Right kidney (tissue), 1 donor: Measurements from ENCODE around the gene APOBEC3A.
"Not testable (repeated sequence)": the region's sequence is repeated elsewhere in the genome, so short reads cannot be mapped to it uniquely, and the experiment has no call there.

Experiments
- DNase-seq: peaks from one replicate; pipeline ENCODE4 v3.0.0-alpha.2; 2016

APOBEC3A gene

DNA sequence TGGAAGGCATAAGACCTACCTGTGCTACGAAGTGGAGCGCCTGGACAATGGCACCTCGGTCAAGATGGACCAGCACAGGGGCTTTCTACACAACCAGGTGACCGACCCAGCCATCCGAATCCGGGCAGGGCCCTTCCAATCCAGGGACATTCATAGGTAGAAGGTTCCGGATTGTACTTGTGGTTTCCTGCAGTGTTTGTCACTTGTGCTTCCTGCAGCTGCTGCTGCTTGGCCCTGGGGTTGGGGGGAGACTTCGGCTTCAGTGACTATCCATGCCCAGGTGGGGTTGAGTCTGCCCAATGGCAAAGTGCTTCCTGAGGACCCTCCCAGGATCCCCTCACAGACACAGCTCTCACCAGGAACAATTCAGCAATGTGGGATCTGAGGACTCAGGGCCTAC is 2.2 kb downstream of the APOBEC3A start:
- no peak for DNase-seq

DNA sequence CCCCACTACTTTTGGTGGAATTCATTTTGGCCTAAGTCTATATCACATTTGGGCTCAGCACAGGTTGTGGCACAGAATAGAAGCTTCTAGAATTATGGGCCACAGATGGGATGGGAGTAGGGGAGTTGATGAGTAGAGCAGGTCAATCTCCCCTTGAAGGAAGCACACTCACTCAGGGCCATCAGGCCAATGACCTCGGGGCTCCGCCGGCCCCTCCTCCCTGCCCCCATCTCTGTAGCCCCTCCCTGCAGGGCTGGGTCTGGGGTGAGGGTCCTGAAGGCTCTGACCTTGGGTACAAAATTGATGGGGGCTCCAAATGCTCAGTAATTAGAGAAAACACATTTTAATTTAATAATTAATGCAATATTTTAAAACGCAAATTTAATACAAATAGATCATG is 3.3 kb downstream of the APOBEC3A start:
- DNase-seq = not testable (repeated sequence)

DNA sequence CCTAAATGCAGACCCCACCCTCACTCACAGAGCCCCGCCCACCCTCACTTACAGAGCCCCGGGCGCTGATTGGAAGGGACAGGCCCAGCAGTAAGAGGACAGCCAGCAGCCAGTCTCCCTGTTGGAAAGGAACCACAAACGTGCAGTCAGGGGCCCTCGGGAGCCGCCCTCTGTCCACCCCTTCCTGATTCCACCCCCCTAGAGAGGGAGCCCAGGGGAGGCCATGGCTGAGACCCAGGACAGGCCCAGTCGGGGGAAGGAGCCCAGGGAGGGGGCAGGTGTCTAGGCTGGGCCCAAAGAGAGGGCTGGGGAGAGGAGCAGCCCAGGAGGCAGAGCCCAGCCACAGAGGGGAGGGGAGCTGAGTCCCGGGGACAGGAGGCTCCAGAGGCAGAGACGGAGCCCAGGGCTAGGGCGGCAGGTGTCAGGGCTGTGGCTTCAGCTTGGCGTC is 5.9 kb downstream of the APOBEC3A start:
- not testable (repeated sequence) for DNase-seq

DNA sequence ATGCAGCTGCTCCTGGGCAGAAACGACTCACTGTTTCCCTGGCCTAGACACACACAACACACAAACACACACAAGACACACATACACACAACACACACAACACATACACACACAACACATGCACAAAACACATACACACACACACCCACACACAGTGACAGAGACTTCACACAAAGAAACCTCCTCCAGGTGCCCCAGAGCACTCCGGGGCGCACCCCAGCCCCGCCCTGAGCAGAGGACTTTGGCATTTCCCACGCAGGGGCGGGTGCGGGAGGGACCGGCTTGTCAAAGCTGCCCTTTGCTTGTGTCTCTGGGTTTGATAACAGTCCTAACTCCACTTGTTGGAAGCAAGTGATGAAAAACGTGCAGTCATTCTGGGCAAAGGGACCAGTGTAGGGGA is 6.5 kb downstream of the APOBEC3A start:
- DNase-seq = no peak

DNA sequence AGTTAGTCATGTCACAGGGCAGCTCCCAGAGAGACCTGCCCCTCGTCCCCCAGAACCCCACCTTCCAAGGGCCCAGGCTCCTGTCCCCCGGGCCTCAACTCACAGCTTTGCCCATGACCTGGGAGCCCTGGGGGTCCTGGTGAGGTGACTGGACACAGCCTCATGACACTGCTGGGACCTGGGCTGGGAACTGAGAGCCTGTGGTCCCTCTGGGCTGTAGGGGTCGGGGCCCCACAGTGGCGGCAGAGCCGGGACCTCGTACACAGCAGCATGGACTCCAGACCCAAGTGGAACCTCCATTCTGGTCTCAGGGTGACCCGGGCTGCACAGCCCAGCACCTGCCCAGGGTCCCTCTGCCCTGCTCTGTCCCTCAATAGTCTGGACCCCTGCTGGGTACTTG is 6.9 kb downstream of the APOBEC3A start:
- DNase-seq = no peak

DNA sequence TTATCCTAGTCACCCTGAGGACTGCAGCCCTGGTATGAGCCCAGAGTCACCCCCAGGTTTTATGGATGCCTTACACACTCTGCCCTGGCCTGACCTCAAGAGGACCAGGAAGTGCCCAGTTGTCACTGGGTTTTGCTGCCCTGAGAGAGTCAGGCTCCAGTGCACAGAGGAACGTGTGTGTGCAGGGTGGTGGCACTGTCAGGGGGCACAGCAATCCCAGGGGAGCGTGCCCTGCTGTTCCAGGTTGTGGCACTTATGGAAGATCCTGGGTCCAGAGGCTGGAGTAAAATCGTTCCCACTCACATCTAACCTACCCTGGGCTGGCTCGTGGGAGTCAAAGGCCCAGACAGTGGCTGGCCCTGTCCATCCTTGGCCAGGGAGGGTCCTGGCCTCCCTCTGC is 7.6 kb downstream of the APOBEC3A start:
- DNase-seq = no peak

DNA sequence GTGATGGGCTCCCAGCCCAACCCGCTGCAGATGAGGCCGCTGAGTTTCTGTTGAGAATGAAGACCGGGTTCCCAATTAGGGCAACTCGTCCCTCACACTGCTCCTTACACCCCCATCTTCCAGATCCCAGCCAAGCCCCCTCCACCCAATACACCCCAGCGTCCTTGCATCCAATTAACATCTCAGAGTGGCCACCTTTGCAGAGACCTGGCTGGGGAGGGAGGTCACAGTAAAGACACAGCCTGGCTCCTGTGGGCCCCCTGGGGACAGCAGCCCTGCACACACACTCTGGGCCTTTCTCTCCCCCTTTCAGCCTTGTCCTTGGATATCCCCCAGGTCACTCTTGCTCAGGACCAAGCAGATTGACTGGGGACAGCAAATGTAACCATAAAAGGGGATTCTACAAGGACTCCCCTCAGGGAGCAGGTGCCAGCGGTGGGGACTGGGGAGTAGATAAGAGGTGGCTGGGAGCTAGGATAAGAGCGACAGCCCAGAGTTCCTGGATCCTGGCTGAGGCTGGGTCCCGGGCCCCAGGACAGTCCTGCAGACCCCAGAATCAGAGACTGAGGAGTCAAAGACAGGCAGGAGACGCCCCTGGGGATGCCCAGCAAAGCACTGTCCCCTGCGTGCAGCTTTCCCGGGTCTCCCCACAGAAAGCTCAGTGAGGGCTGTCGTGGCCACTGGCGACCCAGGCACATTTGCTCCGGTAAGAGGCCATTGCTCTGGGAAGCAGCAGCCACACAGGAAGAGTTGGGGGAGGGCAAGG is 8.4 kb downstream of the APOBEC3A start:
- no peak for DNase-seq

DNA sequence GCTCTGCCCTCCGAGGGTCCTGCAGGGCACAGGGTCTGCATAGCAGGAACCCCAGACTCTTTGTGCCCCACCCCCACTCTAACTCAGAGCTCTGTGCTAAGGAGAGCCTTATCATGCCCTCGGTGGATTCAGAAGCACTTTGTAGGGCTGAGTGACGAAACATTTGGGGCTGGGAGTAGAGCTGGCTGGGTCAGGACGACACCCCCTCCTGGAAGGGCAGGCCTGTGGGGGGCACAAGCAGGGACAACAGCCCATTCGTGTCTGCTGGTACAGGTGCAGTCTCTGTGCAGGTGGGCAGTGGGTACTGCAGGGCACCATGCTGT is 8.9 kb downstream of the APOBEC3A start:
- no peak for DNase-seq

DNA sequence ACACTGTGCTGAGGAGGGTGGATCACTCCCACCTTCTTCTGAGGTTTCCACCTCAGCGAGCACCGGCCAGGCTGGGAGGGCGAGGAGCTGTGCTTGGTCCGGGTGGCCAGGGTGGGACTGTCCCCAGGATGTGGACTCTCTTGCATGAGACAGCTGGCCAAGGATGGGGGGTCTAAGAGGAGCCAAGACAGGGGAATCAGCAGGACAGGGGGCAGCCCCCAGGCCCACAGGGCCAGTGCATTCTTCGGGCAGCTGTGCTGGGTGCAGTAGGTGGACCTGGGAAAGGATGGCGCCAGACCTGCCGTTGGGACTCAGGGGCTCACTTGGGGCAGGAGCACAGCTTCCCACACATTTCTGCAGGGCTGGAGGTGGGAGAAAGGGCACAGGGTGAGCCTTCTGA is 9.5 kb downstream of the APOBEC3A start:
- DNase-seq = no peak

DNA sequence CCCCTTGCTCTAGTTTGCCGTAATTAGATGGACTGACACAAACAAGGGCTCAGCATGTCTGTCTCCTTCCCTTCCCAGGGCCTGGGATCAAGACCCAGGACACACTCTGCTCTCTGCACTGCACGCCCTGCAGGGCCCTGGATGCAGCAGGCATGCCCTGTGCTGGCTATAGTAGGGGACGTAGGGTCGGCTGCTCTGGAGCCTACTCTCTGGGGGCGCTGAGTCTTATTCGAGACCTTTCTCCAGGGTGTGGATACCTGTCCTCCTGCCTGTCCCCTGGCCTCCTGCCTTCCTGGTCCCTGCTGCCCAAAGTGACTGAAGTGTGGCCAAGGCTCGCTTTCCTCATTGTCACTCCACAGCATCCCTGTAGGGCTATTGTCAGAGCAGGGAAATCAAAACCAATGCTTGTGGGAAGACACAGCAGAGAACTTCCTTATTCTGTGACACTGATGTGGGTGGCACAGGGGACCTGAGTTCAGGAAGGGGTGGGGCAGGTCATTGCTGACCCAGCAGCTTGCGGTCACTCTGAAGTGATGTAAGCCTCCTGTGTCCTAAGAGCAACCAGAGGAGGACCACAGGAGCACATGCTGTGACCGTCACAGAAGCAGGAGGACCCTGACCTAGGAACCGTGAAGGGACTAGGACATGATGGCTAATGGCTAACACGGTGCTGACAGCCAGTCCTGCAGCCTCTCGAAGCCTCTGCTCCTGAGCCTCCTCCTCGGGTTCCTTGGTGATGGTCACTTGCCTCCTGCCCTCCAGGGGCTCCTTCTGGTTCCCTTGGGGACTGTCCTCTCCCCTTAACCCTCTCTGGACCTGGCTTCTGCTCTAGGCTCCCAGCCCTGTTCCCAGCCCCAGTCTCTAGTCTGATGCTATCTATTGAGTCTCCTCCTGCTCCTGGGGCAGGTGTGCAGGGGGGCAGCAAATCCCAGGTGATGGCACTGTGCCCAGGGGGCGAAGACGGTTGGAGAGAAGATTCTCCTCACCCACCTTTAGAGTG is 10.3 kb downstream of the APOBEC3A start:
- DNase-seq = no peak

DNA sequence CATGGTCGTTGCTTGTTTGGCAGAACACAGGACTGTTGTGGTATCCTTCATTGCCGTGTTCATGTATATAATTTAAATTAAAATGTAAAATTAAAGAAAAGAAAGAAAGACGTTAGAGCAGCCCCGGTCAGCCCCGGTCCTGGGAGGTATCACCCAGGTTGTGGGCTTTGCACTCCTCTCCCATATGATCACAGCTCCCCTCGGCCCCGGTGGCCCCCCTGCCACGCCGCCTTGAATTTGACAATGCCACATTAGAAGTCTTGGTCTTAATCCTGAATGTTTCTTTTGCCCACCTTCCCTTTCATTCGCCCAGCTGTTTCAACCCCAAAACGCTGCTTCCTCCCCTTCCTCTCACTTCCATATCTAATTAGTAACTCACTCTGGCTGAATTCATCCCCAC is 11.4 kb downstream of the APOBEC3A start:
- no peak for DNase-seq

DNA sequence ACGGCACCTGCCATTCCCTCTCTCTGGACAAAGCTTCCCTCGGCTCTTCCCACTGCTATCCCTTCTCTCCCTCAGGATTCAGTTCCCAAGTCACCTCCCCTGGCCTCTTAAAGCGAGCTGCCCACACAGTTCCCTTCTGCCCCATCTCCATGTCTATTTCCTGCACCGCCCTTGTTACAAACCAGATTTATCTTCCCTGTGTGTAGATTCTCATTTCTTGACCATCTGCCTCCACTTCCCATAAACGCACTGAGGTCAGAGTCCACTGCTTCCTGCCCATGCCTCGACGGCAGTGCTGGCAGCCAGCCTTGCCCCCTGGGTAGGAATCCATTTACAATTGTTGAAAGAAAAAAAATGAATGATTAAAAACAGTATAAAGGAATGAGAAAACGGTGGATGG is 13.1 kb downstream of the APOBEC3A start:
- no peak for DNase-seq

DNA sequence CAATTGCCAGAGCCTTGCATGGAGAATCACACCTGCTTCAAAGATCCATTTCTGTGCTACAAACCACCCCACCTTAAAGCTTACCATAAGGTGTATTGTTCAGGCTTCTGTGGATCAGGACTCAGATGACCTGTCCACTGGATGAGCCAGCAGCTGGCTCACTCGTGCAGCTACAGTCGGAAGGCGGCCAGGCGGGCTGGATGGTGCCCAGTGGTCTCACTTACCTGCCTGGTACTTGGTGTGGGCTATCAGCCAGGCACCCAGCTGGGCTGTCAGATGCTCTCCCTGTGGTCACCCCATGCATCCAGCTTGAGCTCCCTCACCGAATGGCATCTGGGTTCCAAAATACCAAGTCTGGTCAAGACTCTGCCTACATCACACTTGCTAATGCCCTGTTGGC is 13.8 kb downstream of the APOBEC3A start:
- no peak for DNase-seq

DNA sequence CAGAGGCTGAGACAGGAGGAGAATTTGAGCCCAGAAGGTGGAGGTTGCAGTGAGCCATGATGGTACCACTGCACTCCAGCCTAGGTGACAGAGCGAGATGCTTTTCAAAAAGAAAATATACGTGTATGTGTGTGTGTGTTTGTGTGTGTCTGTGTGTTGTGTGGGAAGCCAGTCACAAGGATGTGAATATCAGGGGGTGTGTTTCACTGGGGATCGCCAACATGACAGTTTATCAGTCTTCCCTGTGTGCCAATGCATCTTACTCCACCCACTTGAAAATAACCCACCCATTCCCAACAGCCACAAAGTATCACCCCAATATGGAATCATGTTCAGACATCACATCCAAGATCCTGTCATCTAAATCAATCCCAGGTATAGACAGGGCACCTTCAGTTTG is 14.4 kb downstream of the APOBEC3A start:
- no peak for DNase-seq

DNA sequence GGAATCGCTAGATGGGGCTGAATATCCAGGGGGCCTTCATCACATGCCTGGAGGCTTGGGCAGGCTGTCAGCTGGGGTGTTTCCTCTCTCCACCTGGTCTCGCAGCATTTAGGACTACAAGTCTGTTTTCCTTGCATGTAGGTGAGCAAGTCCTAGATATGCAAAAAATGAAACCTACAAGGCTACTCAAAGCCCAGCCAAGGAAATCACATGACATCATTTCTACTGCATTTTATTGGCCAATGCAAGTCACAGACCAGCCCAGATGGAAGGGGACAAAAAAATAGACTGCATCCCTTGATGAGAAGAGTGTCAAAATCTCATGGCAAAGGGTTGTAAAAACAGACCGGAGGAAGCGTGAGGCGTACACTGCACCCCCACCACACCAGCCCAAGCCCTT is 15.1 kb downstream of the APOBEC3A start:
- no peak for DNase-seq

DNA sequence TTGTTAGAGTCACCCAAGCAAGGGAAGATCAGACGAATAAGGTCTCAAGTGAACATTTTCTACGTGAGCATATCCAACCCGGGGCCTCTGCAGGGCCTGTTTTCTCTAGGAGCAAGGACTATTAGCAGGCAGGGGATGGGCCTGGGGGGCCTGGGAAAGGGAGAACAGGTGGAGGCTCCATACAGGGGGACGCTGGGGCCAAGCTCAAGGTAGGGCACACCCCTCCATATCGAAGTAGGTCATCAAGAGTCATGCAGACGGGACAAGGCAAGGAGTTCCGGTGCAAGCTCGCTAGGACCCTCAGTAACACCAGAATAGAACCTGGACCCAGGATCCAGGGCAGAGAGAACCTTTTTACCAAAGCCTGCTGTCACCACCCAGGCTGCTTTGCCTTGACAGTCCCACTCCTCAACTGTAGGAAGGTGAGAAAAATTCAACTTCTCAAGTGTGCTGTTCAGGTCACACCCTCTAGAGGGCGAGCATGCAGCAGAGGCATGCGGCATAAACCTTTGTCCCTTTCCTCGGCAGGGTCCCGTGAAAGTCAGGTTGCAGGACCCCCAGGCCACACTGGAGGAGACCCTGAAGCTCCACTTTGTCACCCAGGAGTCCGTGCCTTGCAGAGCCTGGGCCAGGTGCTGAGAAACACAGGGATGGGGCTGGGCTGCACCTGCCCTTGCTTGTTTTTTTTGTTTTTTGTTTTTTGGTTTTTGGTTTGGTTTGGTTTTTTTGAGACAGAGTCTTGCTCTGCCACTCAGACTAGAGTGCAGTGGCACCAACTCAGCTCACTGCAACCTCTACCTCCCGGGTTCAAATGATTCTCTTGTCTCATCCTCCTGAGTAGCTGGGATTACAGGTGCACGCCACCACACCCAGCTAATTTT is 16.1 kb downstream of the APOBEC3A start:
- peak; percentile 20 for DNase-seq

DNA sequence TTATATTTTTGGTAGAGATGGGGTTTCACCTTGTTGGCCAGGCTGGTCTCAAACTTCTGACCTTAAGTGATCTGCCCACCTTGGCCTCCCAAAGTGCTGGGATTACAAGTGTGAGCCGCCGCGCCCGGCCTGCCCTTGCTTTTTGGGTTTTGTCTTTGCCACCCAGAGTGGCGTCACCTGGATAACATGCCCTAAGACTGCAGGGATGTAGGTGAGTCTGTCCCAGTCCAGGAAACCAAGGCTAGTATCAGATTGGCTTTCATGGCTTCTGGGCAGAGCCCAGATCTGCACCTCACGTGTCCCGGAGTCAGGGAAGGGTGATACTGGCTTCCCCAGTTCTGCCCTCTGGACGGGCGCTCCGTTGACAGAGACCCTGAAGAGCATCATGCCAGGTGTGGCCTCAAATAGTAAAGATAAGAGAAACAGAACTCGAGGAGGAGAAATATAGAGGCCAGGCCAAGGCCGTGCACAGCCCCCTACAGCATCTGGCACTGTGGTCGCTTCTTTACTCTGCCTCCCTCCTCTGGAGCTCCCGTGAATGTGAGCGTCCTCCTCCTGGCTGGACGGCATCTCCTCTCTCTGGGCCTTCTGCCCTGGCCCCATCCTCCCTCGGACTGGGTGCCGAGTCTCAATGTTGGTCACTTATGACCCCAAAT is 16.9 kb downstream of the APOBEC3A start:
- DNase-seq = no peak

DNA sequence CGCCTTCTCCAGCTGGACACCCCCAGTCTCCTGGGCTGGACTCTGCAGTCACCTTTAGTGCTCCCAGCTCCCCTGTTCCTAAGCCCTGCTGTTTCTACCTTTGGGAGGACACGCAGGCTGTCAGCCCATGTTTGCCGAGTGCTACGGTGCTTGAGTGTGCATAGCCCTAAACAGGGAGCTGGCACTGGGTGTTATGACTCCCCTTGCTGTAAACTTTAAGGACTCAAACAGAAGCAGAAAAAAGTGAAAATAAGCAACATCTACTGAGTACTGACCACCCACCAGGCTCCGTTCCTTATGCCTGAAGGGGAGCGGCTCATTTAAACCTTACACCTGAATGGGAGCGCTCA is 17.4 kb downstream of the APOBEC3A start:
- DNase-seq = no peak

DNA sequence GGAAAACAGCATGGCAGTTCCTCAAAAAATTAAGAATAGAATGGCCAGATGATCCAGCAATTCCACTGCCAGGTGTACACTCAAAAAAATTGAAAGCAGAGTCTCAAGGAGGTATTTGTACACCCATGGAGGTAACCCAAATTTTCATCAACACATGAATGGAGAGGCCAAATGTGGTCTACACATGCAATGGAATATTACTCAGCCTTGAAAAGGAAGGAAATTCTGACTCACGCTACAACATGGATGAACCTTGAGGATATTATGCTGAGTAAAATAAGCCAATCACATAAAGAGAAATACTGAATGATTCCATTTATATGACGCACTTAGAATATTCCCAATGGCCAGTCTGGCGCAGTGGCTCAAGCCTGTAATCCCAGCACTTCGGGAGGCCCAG is 19.9 kb downstream of the APOBEC3A start:
- not testable (repeated sequence) for DNase-seq

DNA sequence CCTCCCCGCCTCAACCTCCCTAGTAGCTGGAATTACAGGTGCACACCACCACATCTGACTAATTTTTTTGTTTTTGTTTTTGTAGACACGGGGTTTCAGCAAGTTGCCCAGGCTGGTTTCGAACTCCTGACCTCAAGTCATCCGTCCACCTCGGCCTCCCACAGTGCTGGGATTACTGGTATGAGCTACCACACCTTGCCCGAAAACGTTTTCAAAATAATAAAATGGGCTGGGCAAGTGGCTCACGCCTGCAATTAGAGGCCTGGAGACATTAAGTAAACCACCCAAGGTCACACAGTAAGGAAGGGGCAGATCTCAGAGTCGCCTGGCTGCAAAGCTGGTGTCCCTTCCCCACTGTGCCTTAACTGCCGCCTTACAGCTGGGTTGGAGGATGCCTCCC is 23.2 kb downstream of the APOBEC3A start:
- not testable (repeated sequence) for DNase-seq

DNA sequence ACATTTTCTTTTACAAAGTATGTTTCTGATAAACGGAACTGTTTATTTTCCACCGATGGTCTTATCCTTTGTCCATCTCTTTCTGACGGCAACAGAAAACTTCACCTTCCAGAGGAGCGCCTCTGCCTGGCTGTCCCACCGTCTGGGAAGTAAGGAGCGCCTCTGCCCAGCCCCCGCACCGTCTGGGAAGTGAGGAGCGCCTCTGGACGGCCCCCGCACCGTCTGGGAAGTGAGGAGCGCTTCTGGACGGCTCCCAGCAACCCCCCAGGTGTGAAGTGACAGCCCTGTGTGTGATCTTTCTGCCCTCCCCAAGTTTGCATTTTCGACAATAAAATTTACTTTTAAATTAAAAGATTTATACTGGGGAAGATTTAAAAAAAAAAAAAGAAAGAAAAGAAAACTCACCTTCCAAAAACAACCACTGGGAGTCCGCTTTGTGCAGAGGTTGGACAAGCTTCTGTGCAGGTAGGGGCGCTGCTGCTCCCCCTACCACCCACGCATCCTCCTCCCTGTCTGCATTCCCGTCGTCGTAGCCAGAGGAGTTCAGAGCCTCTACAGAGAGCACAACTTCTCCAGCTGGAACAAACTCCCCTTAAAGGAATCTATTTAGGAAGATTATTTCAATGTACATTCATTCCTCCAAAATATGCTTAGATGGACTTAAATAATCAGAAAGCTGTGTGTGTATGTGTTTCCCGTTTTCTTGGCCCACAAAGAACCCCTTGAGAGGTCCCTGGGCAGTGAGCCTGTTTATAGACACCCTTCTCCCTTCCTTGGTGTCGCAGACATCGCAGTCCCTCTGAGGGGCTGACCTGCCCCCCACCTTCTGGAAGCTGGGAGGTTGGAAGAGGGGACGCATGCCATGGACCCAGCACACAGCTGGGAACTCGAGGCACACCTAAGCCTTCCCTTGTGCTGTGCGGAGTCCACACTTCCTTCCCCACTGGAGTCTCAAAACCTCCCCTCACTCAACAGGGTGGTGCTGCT is 23.9 kb downstream of the APOBEC3A start:
- DNase-seq = peak; percentile 56
